ENCODE data around the gene CXCR6.

The CXCR6 gene

GRCh38 chr3:45948311-45948781 lies 5.1 kb downstream of the CXCR6 start:
- no peak for DNase-seq (ENCODE audit: low read depth, low spot score)

GRCh38 chr3:45948881-45949280 lies 5.6 kb downstream of the CXCR6 start:
- DNase-seq (ENCODE audit: low read depth, low spot score) = no peak

GRCh38 chr3:45949432-45949831 lies 6.2 kb downstream of the CXCR6 start:
- DNase-seq (ENCODE audit: low read depth, low spot score) = no peak

GRCh38 chr3:45950131-45950530 lies 6.9 kb downstream of the CXCR6 start:
- DNase-seq (ENCODE audit: low read depth, low spot score) = no peak

GRCh38 chr3:45950686-45951600 lies 7.7 kb downstream of the CXCR6 start:
- no peak for DNase-seq (ENCODE audit: low read depth, low spot score)

- no peak for DNase-seq (ENCODE audit: low read depth, low spot score)
Measured at GRCh38 chr3:45951946-45952345, 8.7 kb downstream of the CXCR6 start.

GRCh38 chr3:45952456-45952855 lies 9.2 kb downstream of the CXCR6 start:
- DNase-seq (ENCODE audit: low read depth, low spot score) = no peak

GRCh38 chr3:45953536-45953935 lies 10.3 kb downstream of the CXCR6 start:
- no peak for DNase-seq (ENCODE audit: low read depth, low spot score)

- DNase-seq (ENCODE audit: low read depth, low spot score) = no peak
Measured at GRCh38 chr3:45954306-45954705, 11.0 kb downstream of the CXCR6 start.

- no peak for DNase-seq (ENCODE audit: low read depth, low spot score)
Measured at GRCh38 chr3:45955017-45955647, 11.9 kb downstream of the CXCR6 start.

GRCh38 chr3:45955706-45956105 lies 12.4 kb downstream of the CXCR6 start:
- no peak for DNase-seq (ENCODE audit: low read depth, low spot score)

GRCh38 chr3:45957586-45957985 lies 14.3 kb downstream of the CXCR6 start:
- DNase-seq (ENCODE audit: low read depth, low spot score) = no peak

- no peak for DNase-seq (ENCODE audit: low read depth, low spot score)
Measured at GRCh38 chr3:45958321-45958791, 15.1 kb downstream of the CXCR6 start.

- DNase-seq (ENCODE audit: low read depth, low spot score) = no peak
Measured at GRCh38 chr3:45959201-45959600, 15.9 kb downstream of the CXCR6 start.

- DNase-seq (ENCODE audit: low read depth, low spot score) = no peak
Measured at GRCh38 chr3:45960289-45960688, 17.0 kb downstream of the CXCR6 start.

- no peak for DNase-seq (ENCODE audit: low read depth, low spot score)
Measured at GRCh38 chr3:45962033-45962432, 18.8 kb downstream of the CXCR6 start.

- DNase-seq (ENCODE audit: low read depth, low spot score) = no peak
Measured at GRCh38 chr3:45964139-45964538, 20.9 kb downstream of the CXCR6 start.

- no peak for DNase-seq (ENCODE audit: low read depth, low spot score)
Measured at GRCh38 chr3:45965253-45965652, 22.0 kb downstream of the CXCR6 start.

GRCh38 chr3:45965653-45966052 lies 22.4 kb downstream of the CXCR6 start:
- DNase-seq (ENCODE audit: low read depth, low spot score) = no peak

- DNase-seq (ENCODE audit: low read depth, low spot score) = no peak
Measured at GRCh38 chr3:45966371-45966791, 23.1 kb downstream of the CXCR6 start.

GRCh38 chr3:45966950-45967640 lies 23.8 kb downstream of the CXCR6 start:
- no peak for DNase-seq (ENCODE audit: low read depth, low spot score)

GRCh38 chr3:45967724-45968123 lies 24.5 kb downstream of the CXCR6 start:
- DNase-seq (ENCODE audit: low read depth, low spot score) = no peak
